GM10248 (cell line): Measurements from ENCODE around the gene CEACAM8.
"Not testable (repeated sequence)": the region's sequence is repeated elsewhere in the genome, so short reads cannot be mapped to it uniquely, and the experiment has no call there.

Experiments
- CTCF ChIA-PET: fragments of 300-600 bp; sonication (Branson Sonifier 250); formaldehyde crosslinking; extraction: SDS; loops from one replicate; lab custom pipeline; 2021; ENCODE audit warnings: antibody characterized with exemption; lab: Yijun Ruan, JAX
- POLR2A ChIA-PET: fragments of 350-650 bp; sonication (Branson Sonifier 250); formaldehyde crosslinking; extraction: SDS; loops from one replicate; lab custom pipeline; 2020; ENCODE audit warnings: antibody characterized with exemption; lab: Yijun Ruan, JAX
- DNase-seq: peaks from one replicate; pipeline ENCODE4 v3.0.0; 2012; ENCODE audit errors: extremely low spot score
- CTCF ChIP-seq: IDR thresholded peaks from 2 replicates; pipeline ENCODE4 v1.5.1; 2012; ENCODE audit warnings: mild to moderate bottlenecking, low read depth; ENCODE audit errors: extremely low read depth, missing control alignments, control extremely low read depth

The CEACAM8 gene

GRCh38 chr19:42555317-42555716 lies 39.4 kb downstream of the CEACAM8 start:
- ChIA-PET CTCF (interaction anchor here (0.9 to 2.1 kb wide), 6 partner anchors 8 to 113 kb away, joined by 3 to 4 read pairs (median 4); no protein-coding TSS in a partner anchor), POLR2A (no interaction called here)
- DNase-seq = no peak
- no peak for TF ChIP-seq CTCF

- CTCF ChIA-PET = interaction anchor here (1.2 to 1.4 kb wide), 5 partner anchors 10 to 104 kb away, joined by 3 to 4 read pairs (median 3); no protein-coding TSS in a partner anchor
- TF ChIP-seq CTCF = no peak
- POLR2A ChIA-PET = no interaction called here
Observed at GRCh38 chr19:42554046-42554575, 40.6 kb downstream of the CEACAM8 start.

GRCh38 chr19:42553292-42554045 lies 41.3 kb downstream of the CEACAM8 start:
- TF ChIP-seq CTCF = no peak
- CTCF ChIA-PET = interaction anchor here (1.2 to 1.4 kb wide), 4 partner anchors 10 to 103 kb away, joined by 3 to 4 read pairs (median 3); no protein-coding TSS in a partner anchor
- POLR2A ChIA-PET = no interaction called here
- DNase-seq = no peak

More at GRCh38 chr19:42554046-42554575, 40.6 kb downstream of the CEACAM8 start:
- no peak for DNase-seq

- CTCF ChIA-PET = interaction anchor here (1.3 to 2.0 kb wide), 4 partner anchors 12 to 102 kb away, joined by 3 to 7 read pairs (median 4); no protein-coding TSS in a partner anchor
- no peak for DNase-seq
- POLR2A ChIA-PET = no interaction called here
- TF ChIP-seq CTCF = no peak
Observed at GRCh38 chr19:42552086-42553065, 42.3 kb downstream of the CEACAM8 start.

GRCh38 chr19:42550521-42550920 lies 44.2 kb downstream of the CEACAM8 start:
- POLR2A ChIA-PET, DNase-seq: not testable (repeated sequence)
- CTCF ChIA-PET = interaction anchor here (1.4 to 2.0 kb wide), 2 partner anchors 12 to 46 kb away, joined by 5 to 7 read pairs; no protein-coding TSS in a partner anchor

- CTCF ChIA-PET, DNase-seq, POLR2A ChIA-PET: not testable (repeated sequence)
Observed at GRCh38 chr19:42549067-42549466, 45.7 kb downstream of the CEACAM8 start.

GRCh38 chr19:42548552-42548951 lies 46.2 kb downstream of the CEACAM8 start:
- no peak for DNase-seq
- no peak for TF ChIP-seq CTCF
- POLR2A ChIA-PET = no interaction called here
- CTCF ChIA-PET = no interaction called here
